Measurements from ENCODE around the gene MOB3B. TPM values are rescaled to one million over a fixed set of nuclear protein-coding genes. Genes with fewer than 3 reads are reported as not detected.

Gene MOB3B
- total RNA-seq, 2 experiments from 2014 or later, result 0.25 to 0.30 TPM

- POLR2A ChIA-PET, result no interaction called here
- H3K9me3 Mint-ChIP-seq, result no peaks in the 10 kb centered on the region
- intact Hi-C loops (cut with DNase I, micrococcal nuclease), result no loop called here
Measured at GRCh38 chr9:27329291-27329690, 200.3 kb downstream of the MOB3B start.

GRCh38 chr9:27328483-27328882 lies 201.1 kb downstream of the MOB3B start:
- Histone ChIP-seq H3K4me3 (ENCODE audit: low read length) (no peak overlapping the region), H3K27ac (ENCODE audit: low read depth in 1 of 2, low read length in 2 of 2) (no peak overlapping the region), H3K27me3 (ENCODE audit: control insufficient read depth in 1 of 2, insufficient read depth in 2 of 2, low read length in 2 of 2) (no peaks in the 10 kb centered on the region), H3K9me3 (ENCODE audit: control insufficient read depth in 1 of 2, insufficient read depth in 1 of 2, low read length in 2 of 2) (peaks cover 0 to 8% of the 10 kb centered on the region in 2 experiments), H3K4me1 (ENCODE audit: insufficient read depth, low read length) (peaks cover 2% of the 10 kb centered on the region), H3K36me3 (ENCODE audit: insufficient read depth, low read length) (no peaks in the 10 kb centered on the region)
- no peak overlapping the region for H3K27ac Mint-ChIP-seq
- no peak for ATAC-seq (ENCODE audit: poor library complexity)
- no peaks in the 10 kb centered on the region for H3K9me3 Mint-ChIP-seq
- H3K27me3 Mint-ChIP-seq, result peaks cover 24% of the 10 kb centered on the region
- TF ChIP-seq CTCF (IDR thresholded peaks at IDR 0.05), result no peak
- POLR2A ChIA-PET, result no interaction called here
- CTCF ChIA-PET, result interaction anchor here (1.1 kb wide), 1 partner anchor 12 kb away, joined by 3 read pairs; no protein-coding TSS in a partner anchor
- H3K4me1 Mint-ChIP-seq (ENCODE audit: low read depth), result no peaks in the 10 kb centered on the region
- H3K4me3 Mint-ChIP-seq, result no peak overlapping the region
- intact Hi-C loops (cut with DNase I, micrococcal nuclease), result no loop called here
- H3K36me3 Mint-ChIP-seq (ENCODE audit: low read depth), result no peaks in the 10 kb centered on the region
- no peak for DNase-seq

More at GRCh38 chr9:27329291-27329690, 200.3 kb downstream of the MOB3B start:
- Histone ChIP-seq H3K36me3 (ENCODE audit: insufficient read depth, low read length) (no peaks in the 10 kb centered on the region), H3K4me3 (ENCODE audit: low read length) (no peak overlapping the region), H3K27ac (ENCODE audit: low read depth in 1 of 2, low read length in 2 of 2) (no peak overlapping the region), H3K27me3 (ENCODE audit: control insufficient read depth in 1 of 2, insufficient read depth in 2 of 2, low read length in 2 of 2) (no peaks in the 10 kb centered on the region), H3K9me3 (ENCODE audit: control insufficient read depth in 1 of 2, insufficient read depth in 1 of 2, low read length in 2 of 2) (peaks cover 0 to 2% of the 10 kb centered on the region in 2 experiments), H3K4me1 (ENCODE audit: insufficient read depth, low read length) (peaks cover 2% of the 10 kb centered on the region)
- TF ChIP-seq CTCF (IDR thresholded peaks at IDR 0.05), result no peak
- CTCF ChIA-PET, result no interaction called here
- ATAC-seq (ENCODE audit: poor library complexity) (no peak), DNase-seq (no peak)
- Mint-ChIP-seq H3K4me3 (no peak overlapping the region), H3K27me3 (peaks cover 24% of the 10 kb centered on the region), H3K27ac (no peak overlapping the region), H3K4me1 (ENCODE audit: low read depth) (no peaks in the 10 kb centered on the region), H3K36me3 (ENCODE audit: low read depth) (no peaks in the 10 kb centered on the region)

GRCh38 chr9:27311184-27311583 lies 218.4 kb downstream of the MOB3B start:
- intact Hi-C loops (cut with DNase I, micrococcal nuclease), result no loop called here
- no peak overlapping the region for H3K27ac Mint-ChIP-seq
- H3K36me3 Mint-ChIP-seq (ENCODE audit: low read depth), result no peaks in the 10 kb centered on the region
- ChIA-PET POLR2A (no interaction called here), CTCF (no interaction called here)
- H3K4me1 ChIP-seq (ENCODE audit: insufficient read depth, low read length), result no peaks in the 10 kb centered on the region
- no peak for TF ChIP-seq CTCF (IDR thresholded peaks at IDR 0.05)
- H3K9me3 ChIP-seq (ENCODE audit: control insufficient read depth in 1 of 2, insufficient read depth in 1 of 2, low read length in 2 of 2), result no peaks in the 10 kb centered on the region
- H3K4me3 Mint-ChIP-seq, result no peak overlapping the region
- no peaks in the 10 kb centered on the region for H3K4me1 Mint-ChIP-seq (ENCODE audit: low read depth)
- no peaks in the 10 kb centered on the region for H3K27me3 ChIP-seq (ENCODE audit: control insufficient read depth in 1 of 2, insufficient read depth in 2 of 2, low read length in 2 of 2)
- no peak overlapping the region for H3K4me3 ChIP-seq (ENCODE audit: low read length)
- no peaks in the 10 kb centered on the region for H3K36me3 ChIP-seq (ENCODE audit: insufficient read depth, low read length)
- no peaks in the 10 kb centered on the region for H3K9me3 Mint-ChIP-seq
- DNase-seq (no peak), ATAC-seq (ENCODE audit: poor library complexity) (no peak)
- H3K27ac ChIP-seq (ENCODE audit: low read depth in 1 of 2, low read length in 2 of 2), result no peak overlapping the region
- H3K27me3 Mint-ChIP-seq, result no peaks in the 10 kb centered on the region
